HG03196 (cell line): ENCODE data around the gene DCHS1.

Experiments
- ATAC-seq: cut with Tn5 transposase; IDR thresholded peaks from one replicate; pipeline ENCODE4 v1.9.1; 2021; ENCODE audit not compliant: unreplicated experiment

DCHS1 gene

DNA sequence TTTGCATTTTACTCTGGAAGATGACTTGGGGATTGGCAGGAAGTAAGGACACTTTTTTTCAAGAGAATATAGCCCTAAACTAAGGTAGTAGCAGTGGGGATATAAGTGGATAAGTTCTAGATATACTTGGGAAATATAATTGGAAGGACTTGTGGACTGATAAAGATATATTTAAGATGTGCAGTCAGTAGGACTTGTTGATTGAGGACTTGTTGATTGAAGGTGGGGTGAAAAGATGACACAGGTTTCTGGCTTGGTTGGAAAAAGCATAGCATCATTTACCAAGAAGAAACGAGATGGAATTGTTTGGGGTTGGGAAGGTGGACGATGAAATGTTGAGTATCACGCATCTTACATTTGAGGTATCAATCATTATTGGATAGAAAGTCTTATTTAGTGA, 42.1 kb downstream of the DCHS1 start:
- ATAC-seq = no peak

DNA sequence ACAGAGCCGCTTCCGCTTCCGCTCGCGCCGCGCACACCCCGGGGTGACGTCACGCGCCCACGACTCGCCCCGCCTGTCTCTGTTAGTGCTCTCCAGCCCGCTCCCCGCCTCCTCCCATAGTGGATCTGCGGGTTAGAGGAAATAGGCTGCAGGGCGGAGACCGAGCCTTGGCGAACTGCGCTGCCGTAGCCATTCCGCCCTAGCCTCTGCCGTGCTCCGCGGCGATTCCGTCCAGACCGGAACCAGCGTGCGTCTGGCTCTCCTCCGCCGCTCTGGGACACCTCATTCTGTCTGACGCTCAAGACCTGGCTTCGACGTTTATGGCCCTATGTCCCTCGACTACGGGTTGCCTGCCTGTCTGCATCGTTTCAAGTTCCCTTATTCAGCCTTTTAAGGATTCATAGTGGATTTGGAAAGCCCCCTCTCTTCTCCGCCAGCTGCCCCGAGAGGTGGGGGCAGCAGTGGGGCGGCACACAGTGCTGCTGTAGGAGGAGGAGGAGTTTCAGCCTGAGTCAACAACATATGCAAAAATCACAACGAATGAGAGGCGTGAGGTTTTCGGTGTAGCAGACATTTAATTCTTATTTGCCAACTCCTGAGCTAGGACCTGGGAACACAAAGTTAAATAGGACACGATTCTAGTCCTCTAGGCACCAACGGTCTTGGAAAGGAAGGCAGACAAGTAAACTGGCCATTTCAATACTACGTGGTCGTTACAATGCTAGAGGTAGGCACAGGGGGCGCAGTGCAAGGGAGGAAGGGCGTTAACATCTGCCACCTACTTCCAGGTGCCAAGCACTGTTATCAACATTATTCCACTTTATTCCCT, 43.2 kb downstream of the DCHS1 start, which contains the start of gene TAF10:
Gene TAF10, minus strand, starts transcription at position 4 of the 829 bp plus-strand sequence. CDS start 27 bp downstream, outside the sequence.
- ATAC-seq = peak; percentile 82

DNA sequence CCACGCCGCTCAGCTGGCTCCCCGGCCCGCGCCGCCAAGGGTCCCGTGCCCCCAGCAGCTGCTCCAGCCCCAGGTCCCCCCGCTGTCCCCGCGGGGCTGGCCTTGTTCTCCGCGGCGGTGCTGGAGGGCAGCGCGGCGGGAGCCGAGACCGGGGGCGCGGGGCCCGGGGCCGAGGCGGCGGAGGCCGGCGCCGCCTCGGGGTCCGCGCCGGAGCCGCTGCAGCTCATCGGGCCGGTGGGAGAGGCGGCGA, 43.7 kb downstream of the DCHS1 start:
- ATAC-seq = no peak

DNA sequence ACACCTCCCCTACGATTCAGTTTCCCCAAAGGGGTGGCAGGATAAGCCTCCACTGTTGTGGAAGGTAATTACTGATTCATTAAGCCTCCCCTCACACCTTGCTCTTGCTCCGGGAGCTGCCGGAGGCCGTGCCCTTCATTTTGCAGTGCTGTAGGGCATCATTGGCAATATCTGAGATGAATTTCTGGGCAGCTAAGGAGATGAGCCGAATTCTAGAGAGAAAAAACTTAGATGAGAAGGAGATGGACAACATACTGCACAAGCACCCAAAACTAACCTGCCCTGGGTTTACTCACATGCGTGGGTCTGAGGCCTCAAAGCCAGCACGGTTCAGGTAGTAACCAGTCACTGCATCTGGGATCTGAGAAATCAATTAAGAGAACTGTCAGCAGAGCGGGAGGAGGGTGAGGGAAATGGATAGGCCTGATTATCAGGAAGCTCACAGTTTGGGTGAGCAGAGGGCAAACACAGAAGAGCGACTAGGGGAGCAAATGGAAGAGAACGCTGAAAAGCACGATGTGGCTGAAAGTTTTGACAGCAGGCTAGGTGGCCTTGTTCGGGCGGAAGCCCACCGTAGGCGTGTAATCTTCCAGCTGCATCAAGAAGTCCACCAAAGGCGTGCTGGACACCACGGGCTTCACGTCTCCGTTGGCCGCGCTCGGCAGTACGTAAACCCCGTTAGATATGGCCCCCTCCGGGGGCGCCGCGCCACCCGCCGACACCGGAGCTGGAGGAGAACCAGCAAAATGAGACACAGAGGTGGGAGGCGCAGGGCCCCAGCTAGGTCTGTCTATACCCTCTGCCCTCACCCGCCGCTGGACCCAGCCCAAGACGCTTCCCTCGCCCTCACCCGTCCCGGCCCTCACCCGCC, 44.3 kb downstream of the DCHS1 start:
- peak; percentile 5 for ATAC-seq

DNA sequence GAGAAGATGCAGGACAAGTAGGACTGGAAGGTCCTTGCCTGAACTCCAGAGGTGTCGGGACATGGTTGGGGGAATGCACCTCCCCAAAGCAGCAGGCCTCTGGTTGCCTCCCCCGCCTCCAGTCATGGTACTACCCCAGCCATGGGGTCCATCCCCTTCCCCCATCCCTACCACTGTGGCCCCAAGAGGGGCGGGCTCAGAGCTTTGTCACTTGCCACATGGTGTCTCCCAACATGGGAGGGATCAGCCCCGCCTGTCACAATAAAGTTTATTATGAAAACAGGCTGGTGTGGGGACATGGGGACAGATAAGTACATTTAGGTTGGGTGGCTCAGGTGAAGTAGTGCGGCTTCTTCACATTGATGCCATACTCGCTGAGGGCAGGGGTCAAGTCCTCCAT, 45.0 kb downstream of the DCHS1 start:
- no peak for ATAC-seq

DNA sequence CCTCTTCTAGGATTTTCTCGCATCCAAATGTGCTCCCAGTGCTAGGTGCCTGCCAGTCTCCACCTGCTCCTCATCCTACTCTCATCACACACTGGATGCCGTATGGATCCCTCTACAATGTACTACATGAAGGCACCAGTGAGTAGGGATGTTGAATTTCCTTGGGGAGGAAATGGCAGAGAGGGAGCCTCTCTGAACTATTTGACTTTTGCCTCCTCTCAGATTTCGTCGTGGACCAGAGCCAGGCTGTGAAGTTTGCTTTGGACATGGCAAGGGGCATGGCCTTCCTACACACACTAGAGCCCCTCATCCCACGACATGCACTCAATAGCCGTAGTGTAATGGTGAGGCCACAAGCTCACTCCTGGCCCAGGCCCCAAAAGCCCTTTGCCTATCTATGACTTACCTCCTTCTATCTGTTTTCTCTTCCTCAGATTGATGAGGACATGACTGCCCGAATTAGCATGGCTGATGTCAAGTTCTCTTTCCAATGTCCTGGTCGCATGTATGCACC, 46.0 kb downstream of the DCHS1 start:
- no peak for ATAC-seq

DNA sequence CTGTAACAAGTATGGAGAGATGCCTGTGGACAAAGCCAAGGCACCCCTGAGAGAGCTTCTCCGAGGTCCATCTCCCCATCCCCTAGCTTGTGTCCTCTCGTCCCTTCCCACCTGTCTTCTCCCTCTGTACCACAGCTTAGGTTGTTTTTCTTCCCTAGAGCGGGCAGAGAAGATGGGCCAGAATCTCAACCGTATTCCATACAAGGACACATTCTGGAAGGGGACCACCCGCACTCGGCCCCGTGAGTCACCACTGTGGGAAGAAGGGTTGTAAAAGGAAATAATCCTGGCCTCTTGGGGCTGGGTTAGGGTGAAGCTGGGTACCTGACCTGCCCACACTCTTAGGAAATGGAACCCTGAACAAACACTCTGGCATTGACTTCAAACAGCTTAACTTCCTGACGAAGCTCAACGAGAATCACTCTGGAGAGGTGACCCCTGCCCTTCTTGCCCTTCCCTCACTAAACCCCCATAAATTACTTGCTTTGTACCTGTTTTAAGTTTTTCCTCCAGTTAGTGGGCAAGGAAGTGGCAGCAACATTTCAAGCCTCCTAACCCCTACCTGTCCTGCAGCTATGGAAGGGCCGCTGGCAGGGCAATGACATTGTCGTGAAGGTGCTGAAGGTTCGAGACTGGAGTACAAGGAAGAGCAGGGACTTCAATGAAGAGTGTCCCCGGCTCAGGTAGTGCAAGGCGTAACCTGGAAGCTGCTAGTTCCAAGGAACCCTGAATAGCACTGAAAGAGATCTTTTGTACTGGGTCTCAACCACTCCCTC, 46.7 kb downstream of the DCHS1 start:
- ATAC-seq = no peak

DNA sequence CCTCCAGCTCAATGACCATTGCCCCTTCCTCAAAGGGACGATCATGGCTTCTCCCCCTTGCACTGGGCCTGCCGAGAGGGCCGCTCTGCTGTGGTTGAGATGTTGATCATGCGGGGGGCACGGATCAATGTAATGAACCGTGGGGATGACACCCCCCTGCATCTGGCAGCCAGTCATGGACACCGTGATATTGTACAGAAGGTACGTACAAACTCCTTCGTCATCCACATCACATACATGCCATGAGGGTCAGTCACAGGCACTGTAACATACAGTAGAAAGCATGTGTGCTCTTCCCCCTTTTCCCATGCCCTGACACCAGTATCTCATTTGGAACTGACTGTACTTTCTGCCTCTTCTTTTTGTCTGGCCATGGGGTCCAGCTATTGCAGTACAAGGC, 47.6 kb downstream of the DCHS1 start:
- no peak for ATAC-seq

DNA sequence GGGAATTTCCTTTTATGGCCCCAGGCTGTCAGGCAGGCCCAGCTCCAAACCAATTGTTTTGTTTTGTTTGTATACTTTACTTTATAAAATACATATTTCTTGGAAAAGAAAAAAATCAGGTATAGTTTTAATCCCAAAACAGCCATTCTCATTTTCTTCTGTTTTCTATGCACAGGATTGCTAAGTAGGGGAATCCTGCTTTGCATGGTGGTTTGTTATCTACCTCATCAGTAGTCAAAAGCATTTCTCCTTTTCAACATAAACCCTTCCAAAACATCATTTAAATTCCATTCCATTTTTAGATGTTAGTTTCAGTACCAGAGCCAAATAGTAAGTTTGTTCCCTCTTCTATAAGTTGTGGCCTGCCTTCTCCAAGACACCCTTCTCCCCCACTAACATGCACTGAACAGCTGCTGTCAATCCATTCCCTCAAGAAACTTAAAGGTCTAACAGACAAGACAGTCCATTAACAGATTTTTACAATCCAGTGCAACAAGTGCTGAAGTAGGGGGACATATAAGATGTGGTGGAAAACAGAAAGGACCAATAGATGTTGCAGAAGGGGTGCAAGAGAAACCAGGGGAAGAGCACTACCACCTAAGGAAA, 48.3 kb downstream of the DCHS1 start:
- no peak for ATAC-seq

DNA sequence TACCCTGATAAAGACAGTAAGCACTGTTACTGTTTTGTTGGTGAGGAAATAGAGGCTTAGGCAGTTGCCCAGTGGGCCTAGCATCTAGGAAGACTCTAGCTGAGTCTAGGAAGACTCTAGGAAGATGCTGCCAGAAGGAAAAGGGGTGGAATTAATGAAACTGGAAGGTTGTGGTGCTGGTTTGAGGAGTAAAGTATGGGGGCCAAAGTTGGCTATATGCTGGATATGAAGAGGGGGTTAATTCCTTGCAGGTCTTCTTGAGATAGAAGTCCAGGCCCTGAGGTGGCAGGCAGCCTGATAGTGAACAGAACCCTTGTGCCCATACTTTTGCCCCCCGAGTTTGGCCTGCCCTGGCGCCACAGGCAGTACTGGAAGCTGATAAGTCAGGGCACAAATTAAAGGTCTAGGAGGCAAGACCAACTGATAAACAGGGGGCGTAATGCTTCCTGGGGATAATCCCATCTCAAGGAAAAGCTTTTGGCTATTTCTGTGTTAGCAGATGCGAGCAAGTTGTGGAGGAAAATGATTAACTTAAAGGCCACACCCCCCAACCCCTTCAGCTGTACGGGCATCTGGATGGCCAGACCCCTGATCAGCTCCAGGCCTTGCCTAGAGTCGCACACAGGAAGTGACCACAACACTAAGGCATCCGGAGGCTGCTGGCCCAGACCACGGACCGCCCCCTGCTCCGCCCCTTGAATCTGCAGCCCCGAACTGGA, 49.0 kb downstream of the DCHS1 start:
- peak; percentile 62 for ATAC-seq

DNA sequence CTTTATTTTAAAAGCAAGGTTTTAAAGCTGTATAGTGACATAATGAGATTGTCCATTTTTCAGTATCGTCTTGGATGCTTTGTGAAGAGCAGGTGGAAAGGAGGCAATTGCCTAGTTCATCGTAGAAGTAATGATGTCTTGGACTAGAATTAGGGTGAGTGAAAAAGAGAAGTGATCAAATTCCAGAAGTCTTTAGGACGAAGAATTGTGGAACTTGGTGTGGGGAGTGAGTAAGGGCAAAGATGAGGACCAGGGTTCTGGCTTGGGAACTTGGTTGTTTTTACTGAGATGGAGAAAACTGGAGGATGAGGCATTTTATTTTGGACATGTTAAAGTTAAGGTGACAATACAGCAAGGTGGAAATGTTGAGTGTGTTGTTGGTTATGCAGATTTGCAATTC, 50.8 kb downstream of the DCHS1 start:
- ATAC-seq = no peak

DNA sequence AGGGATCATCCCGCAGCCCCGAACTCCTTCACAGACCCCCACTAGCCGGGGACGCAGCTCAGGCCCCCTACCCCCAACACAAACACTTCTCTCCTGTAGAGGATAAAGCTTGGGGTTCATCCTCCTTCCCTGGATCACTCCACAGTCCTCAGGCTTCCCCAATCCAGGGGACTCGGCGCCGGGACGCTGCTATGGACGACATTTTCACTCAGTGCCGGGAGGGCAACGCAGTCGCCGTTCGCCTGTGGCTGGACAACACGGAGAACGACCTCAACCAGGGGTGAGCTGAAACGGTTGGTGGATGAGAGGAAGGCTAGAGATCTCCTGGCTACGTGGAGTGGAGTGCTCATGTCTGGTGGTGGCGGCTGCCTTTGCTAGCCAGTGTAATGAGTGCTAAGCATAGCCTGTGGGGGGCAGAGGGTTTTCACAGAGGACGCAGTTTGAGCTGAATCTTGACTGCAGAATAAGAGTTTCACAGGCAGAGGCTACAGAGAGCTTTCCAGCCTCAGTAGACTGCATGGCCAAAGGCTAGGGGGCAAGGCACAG, 51.5 kb downstream of the DCHS1 start:
- ATAC-seq = peak; percentile 29

DNA sequence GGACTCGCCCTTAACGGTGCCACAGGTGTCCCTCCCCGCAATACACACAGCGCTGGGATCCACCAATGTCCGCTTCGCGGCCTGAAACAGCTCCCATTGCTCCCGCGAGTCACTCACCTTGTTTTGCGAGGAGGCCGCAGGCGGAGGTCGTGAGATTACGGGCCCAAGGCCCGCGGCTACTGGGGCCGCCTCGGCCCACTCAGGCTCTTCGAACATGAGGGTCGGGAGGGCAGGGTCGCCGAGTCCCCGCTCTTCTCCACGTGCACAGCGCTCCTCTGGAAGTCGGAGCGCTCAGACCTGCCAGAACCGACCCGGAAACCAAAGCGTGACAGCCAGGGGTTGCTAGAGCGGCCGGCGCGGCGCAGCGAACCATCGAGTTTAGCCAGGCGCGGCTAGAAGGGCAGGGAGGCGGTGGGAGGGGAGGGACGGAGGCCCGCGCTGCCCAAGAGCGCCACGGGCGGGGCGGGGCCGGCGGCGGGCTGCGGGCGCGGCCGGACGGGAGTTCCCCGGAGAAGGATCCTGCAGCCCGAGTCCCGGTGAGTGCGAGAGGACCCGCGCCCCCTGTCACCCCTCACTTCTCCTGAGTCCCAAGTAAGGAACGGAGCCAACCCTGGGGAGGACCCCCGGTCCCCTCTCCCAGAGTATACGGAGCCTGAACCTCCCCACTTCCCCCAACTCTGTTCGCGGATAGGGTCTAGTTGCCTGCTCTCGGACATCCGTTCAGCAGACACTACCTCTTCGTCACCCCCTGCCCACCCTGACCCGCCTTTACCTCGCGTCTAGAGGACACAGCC, 52.1 kb downstream of the DCHS1 start, which contains the start of the genes ILK and RRP8:
Gene ILK, plus strand, starts transcription at position 488 of the 794 bp plus-strand sequence. CDS start 498 bp downstream, outside the sequence.
Gene RRP8, minus strand, starts transcription at position 330 of the 794 bp plus-strand sequence. Its CDS starts 114 bp downstream, at position 216.
- ATAC-seq = peak; percentile 60

DNA sequence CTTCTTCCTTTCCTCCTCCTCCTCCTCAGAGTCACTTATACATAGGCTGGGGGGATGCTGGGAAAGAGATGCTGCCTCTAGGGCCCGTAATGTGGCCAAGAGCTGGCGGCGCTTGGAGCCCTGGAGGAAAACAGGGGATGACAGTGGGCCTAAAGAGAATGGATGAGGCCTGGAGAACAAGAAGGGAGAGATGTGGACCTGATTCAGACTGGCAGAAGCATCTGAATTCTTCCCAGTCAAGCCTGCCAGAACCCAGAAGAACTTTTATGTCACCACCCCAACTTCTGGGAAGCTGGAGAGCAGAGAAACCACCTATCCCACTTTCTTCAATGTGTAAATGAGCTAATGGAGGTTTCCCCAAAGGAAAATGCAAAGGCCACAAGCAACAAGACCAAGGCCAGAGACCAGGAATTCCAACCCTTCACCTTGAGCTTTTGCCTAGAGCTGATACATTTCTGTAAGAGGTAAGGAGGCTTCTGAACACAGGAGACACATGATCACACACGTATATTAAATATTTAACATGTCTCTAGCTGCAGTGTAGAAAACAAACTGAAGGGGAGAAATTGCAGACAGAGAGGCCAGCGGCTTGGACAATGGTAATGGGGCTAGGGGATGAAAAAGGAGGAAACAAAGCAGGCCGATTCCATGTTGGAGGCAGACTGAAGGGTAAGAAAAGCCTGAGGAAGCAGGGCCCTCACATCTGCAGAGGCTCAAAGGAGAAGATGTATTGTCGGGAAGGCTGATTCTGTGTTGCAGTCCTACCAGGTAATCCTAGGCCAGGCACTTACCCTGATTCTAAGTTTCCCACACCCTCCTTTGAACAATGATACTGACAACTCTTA, 53.3 kb downstream of the DCHS1 start:
- ATAC-seq = no peak

DNA sequence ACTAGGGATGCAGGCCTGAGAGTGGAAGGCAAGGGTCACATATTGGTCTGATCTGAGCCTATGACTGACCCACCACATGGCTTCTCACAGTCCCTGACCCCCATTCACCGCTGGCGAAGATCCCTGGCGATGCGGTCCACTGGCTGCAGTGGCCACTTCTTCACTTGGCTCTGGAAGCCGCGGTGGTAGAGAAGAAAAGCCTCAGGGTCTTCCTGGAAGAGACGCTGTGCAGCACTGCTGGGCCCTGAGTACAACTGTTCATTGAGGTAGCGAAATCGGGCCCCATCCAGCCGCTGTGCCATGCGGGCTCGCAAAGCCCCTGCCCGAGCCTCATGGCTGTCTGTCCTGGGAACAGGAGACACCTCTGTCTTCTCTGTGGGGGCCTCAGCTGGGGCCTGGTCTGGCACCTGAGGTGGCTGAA, 54.6 kb downstream of the DCHS1 start:
- ATAC-seq = no peak

DNA sequence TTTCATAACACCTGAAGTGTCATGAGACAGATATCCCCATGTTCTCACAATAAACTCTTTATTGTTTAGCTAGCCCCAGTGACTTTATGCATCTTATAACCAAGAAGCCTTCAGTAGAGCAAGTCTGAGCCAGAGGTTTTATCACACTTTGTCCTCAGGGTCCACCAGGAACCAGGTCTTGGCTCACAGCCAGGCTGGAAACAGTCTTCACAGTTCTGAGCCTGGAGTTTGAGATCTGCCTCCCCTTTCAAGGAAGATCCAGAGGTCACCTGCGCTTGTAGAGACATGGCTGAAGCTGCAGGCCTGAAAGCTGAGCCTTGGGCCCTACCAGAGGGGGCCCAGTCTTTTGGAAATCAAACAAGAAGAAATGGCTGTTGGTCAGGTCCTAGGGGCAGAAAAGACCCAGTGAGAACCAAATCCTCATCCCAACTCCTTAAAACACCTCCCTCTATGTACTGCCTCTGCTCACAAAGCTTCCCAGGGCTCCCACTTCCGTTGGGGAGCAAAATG, 55.7 kb downstream of the DCHS1 start:
- ATAC-seq = no peak

DNA sequence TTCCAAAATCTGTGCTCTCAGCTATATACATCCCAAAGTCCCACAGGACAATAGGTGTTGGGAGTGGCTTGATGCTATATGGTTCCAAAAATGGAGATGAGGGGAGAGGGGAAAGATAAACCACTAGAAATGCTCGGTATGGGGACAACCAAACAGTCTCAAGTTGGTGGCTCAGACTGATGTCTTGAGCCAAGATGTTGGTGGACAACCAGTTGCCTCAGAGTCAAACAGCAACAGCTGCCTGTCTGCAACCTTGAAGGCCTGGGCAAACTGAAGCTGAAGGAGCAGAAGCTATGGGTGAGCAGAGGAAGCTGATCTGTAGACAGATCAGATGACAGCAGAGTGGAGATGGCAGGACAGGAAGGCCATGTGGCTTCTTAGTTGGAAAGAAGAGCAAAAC, 56.2 kb downstream of the DCHS1 start:
- no peak for ATAC-seq

DNA sequence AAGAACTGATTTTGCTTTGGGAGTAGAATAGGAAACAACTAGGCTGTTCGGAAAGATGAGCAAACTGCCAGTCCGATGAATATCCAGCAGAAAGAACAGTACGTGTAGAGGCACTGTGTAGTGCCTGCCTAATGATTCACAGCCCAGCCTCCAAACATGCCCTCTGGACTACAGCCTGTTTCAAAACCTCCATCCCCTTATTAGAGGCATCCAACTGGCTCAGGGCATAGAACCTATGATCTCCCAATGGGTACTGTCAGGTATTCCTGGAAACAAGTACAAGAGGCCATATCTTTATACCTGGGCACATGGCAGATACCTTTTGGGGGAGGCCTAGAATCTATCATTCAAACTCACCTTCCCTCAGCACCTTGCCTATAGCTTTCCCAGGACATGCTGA, 57.1 kb downstream of the DCHS1 start:
- ATAC-seq = no peak
